AG04450 (cell line): ENCODE data around the gene GPRIN3. TPM values are rescaled to one million over a fixed set of nuclear protein-coding genes. Genes with fewer than 3 reads are reported as not detected.
"Not testable (repeated sequence)": the region's sequence is repeated elsewhere in the genome, so short reads cannot be mapped to it uniquely, and the experiment has no call there.

ENCODE experiments used
- CTCF ChIA-PET: fragments of 300-600, 350-600 bp; formaldehyde crosslinking; extraction: SDS; loops from one replicate; lab custom pipeline; 2022; ENCODE audit warnings: antibody characterized with exemption, inconsistent platforms; lab: Charles Lee
- POLR2A ChIA-PET: fragments of 350-600 bp; formaldehyde crosslinking; extraction: SDS; loops from one replicate; lab custom pipeline; 2021; ENCODE audit warnings: antibody characterized with exemption, inconsistent platforms; lab: Yijun Ruan, JAX
- DNase-seq: peaks from one replicate; pipeline ENCODE4 v3.0.0-alpha.2; 2011; ENCODE audit warnings: low read depth, low spot score
- H3K27ac ChIP-seq: one replicate; pipeline ENCODE4 v1.5.1; 2012; ENCODE audit warnings: low read depth, low read length, control low read depth
- H3K27me3 ChIP-seq: one replicate; pipeline ENCODE4 v1.6.0; 2012; ENCODE audit warnings: low read length; ENCODE audit not compliant: control insufficient read depth, insufficient read depth
- H3K4me3 ChIP-seq: 2 replicates; pipeline ENCODE4 v1.5.1; 2011; ENCODE audit warnings: mild to moderate bottlenecking, low read depth, low read length, control low read depth
- H3K9me3 ChIP-seq: 2 replicates; pipeline ENCODE4 v1.5.1; 2012; ENCODE audit warnings: low read length; ENCODE audit not compliant: control insufficient read depth, insufficient read depth
- polyA plus RNA-seq: library from polyadenylated mRNA; depleted of rRNA; stranded (reverse); fragments of >200 nt; gene quantifications from 2 replicates; pipeline ENCODE4 v1.2.3, GENCODE V29; 2011
- TF ChIP-seq, protein P1 (sequence below): IDR thresholded peaks from 2 replicates; pipeline ENCODE4 v1.5.1; 2011; ENCODE audit warnings: low read depth, low read length, control low read depth, inconsistent platforms

The GPRIN3 gene
- polyA plus RNA-seq, 1 experiment: 0.01 TPM

DNA sequence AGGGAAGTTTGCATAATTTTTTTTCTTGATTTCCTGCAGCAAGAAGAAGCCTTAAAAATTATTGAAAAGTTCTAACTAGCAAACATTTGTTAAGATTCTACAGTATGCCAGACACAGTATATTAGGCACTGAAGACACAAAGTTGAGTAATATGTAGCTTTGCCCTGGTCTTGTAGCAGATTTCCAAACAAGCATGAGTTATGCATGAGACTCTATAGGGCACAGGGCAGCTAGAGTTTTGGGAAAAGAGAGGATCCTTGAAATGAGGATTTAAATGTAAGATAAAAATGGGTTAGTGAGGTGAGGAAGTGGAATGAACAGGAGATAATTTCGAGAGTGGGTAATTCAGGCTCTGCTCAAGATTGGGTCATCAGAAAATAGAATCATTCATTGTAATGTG is 8.6 kb upstream of the GPRIN3 start:
- POLR2A ChIA-PET: no interaction called here

DNA sequence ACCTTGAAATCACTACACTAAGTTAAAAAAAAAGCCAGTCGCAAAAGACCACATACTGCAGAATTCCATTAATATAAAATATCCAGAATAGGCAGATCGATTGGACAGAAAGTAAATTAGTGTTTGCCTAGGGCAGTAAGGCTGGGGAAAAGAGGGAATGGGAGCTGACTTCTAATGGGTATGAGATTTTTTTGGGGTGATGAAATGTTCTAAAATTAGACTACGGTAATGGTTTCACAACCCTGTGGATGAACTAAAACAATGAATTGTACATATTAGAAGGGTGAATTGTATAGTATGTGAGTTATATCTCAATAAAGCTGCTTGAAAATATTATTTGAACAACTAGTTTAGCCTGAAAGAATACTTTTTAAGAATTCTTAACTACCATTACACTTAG is 6.7 kb upstream of the GPRIN3 start:
- POLR2A ChIA-PET: no interaction called here

More for the DNA sequence above, 8.6 kb upstream of the GPRIN3 start:
- CTCF ChIA-PET: no interaction called here
- no peak overlapping the region for H3K27ac ChIP-seq
- H3K9me3 ChIP-seq: no peaks in the 10 kb centered on the region
- H3K4me3 ChIP-seq: no peak overlapping the region
- H3K27me3 ChIP-seq: no peaks in the 10 kb centered on the region
- TF ChIP-seq, protein P1, sequence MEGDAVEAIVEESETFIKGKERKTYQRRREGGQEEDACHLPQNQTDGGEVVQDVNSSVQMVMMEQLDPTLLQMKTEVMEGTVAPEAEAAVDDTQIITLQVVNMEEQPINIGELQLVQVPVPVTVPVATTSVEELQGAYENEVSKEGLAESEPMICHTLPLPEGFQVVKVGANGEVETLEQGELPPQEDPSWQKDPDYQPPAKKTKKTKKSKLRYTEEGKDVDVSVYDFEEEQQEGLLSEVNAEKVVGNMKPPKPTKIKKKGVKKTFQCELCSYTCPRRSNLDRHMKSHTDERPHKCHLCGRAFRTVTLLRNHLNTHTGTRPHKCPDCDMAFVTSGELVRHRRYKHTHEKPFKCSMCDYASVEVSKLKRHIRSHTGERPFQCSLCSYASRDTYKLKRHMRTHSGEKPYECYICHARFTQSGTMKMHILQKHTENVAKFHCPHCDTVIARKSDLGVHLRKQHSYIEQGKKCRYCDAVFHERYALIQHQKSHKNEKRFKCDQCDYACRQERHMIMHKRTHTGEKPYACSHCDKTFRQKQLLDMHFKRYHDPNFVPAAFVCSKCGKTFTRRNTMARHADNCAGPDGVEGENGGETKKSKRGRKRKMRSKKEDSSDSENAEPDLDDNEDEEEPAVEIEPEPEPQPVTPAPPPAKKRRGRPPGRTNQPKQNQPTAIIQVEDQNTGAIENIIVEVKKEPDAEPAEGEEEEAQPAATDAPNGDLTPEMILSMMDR: no peak
- DNase-seq: no peak

DNA sequence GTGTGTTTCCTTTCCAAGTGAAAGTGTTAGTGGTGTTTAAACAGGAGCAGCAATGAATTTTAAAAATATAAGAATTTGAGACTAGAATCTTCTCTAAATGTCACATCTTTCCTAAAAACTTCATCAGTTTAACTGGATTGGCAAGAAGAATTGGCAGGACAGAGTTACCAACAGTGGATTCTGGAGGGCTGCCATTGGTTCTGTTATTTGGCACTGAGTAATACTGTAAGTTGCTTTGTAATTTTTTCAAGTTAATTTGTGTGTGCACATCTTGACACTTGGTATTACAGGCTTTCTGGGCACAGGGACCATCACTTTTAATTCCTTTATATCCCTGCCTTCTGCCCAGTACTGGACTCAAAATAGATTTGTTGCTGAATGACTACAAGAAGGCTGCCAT is 4.5 kb upstream of the GPRIN3 start:
- no peaks in the 10 kb centered on the region; the same call in 1 of the 2 replicates for H3K9me3 ChIP-seq
- H3K27me3 ChIP-seq: peaks cover 6% of the 10 kb centered on the region
- POLR2A ChIA-PET: no interaction called here
- DNase-seq: no peak
- no peak overlapping the region for H3K4me3 ChIP-seq
- H3K27ac ChIP-seq: no peak overlapping the region
- TF ChIP-seq, protein P1: no peak
- CTCF ChIA-PET: no interaction called here

More for the DNA sequence above, 6.7 kb upstream of the GPRIN3 start:
- Histone ChIP-seq H3K27me3 (no peaks in the 10 kb centered on the region), H3K4me3 (no peak overlapping the region), H3K9me3 (no peaks in the 10 kb centered on the region), H3K27ac (no peak overlapping the region)
- DNase-seq: no peak
- TF ChIP-seq, protein P1: no peak
- CTCF ChIA-PET: no interaction called here

DNA sequence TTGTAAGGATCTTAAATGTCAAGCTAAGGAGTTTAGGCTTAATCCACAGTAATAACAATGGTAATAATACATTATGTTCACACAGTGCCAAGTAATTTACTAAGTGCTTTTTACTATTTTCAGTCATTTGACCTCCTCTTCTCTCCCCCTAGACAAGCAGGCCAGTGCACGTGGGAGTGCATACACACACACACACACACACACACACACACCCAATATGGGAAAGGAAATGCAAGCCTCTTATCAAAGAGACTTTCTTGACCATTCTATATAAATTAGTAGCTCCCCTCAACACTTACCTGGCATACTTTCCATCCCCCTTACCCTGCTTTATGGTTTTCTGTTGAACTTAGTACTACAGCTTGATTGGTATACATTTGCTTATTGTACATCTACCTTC is 3.8 kb upstream of the GPRIN3 start:
- Histone ChIP-seq H3K27me3 (peaks cover 11% of the 10 kb centered on the region), H3K27ac (no peak overlapping the region), H3K9me3 (no peaks in the 10 kb centered on the region; the same call in 1 of the 2 replicates), H3K4me3 (no peak overlapping the region)
- CTCF ChIA-PET: no interaction called here
- POLR2A ChIA-PET: no interaction called here
- no peak for DNase-seq
- TF ChIP-seq, protein P1: no peak

DNA sequence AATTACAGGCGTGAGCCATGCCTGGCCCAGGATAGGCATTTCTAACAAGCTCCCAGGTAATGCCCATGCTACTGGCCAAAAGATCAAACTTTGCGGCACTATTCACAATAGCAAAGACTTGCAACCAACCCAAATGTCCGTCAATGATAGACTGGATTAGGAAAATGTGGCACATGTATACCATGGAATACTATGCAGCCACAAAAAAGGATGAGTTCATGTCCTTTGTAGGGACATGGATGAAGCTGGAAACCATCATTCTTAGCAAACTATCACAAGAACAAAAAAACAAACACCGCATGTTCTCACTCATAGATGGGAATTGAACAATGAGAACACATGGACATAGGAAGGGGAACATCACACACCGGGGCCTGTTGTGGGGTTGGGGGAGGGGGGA is 1.6 kb upstream of the GPRIN3 start:
- CTCF ChIA-PET, POLR2A ChIA-PET: not testable (repeated sequence)

DNA sequence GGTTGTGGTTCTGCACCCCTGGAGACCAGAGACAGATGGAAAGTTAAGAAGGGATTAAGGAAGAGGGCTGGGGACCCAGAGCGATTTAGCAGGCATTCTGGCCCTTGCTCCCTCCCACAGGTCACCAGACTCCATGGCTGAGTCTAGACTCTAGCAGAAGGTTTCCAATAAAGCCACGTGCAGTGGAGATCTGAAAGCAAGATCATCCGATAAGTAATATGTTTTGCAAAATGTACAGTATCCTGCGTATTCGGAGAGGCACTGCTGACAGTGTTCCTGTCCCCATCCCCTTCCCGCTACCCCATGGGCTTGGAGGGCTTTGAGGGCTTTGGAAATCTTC is 531 bp upstream of the GPRIN3 start:
- ChIA-PET CTCF (interaction anchor here (1.3 kb wide), 1 partner anchor 127 kb away, joined by 3 read pairs; no protein-coding TSS in a partner anchor), POLR2A (no interaction called here)
- TF ChIP-seq, protein P1: no peak
- Histone ChIP-seq H3K27me3 (peaks cover 13% of the 10 kb centered on the region), H3K4me3 (peak overlapping the region; percentile 57), H3K27ac (no peak overlapping the region), H3K9me3 (no peaks in the 10 kb centered on the region; the same call in 1 of the 2 replicates)
- DNase-seq: no peak

More for the DNA sequence above, 1.6 kb upstream of the GPRIN3 start:
- H3K27ac ChIP-seq, H3K9me3 ChIP-seq, H3K4me3 ChIP-seq, DNase-seq: not testable (repeated sequence)
- H3K27me3 ChIP-seq: peaks cover 13% of the 10 kb centered on the region
